ENCODE measurements around the gene EFS. TPM values are rescaled to one million over a fixed set of nuclear protein-coding genes. Genes with fewer than 3 reads are reported as not detected.

The EFS gene
- polyA plus RNA-seq, 4 donors, result 36.6 to 53.0 (median 40.1) TPM

DNA sequence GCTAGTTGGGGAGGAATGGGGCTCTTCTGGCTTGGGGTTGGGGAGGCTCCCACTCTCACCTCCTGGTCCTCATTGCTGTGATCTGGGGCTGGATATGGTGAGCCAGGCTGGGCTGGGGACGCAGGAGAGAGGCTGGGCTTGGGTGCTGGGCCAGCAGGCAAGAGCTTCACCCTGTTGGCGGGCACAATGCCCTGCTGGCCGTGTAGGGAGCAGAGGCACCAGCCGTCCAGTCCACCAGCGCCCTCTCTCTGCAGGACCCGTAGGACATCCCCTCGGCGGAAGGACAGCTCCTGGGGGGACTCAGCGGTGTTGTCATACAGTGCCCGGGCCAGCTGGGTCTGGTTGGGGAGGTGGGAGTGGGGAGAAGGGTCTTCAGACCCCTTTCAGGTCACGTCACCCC lies 4.5 kb downstream of the EFS start:
- no peak for DNase-seq (ENCODE audit: low read depth in 4 of 4, low spot score in 3 of 4)

GRCh38 chr14:23359722-23360447 lies 5.1 kb downstream of the EFS start:
- no peak for DNase-seq (ENCODE audit: low read depth in 4 of 4, low spot score in 3 of 4)

DNA sequence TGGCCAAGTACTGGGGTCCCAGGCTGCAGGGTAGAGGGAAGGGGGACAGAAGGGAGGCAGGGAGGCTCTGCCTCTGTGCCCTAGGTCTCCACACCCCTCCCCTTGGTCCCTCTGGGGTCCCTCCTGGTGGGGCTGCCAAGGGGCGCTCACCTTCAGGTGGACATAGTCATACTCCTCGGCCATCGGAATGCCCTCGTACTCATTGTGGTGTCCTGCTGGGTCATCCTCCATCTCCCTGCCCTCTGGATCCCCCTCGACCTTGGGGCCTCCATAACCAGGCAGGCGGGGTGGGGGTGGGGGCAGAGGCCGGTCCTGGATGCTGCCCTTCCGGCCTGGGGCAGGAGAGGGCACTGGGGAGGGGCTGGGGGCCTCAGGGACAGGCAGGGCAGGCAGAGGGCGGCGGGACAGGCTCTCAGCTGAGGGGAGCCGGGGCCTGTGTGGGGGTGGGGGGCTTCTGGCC lies 5.8 kb downstream of the EFS start:
- no peak for DNase-seq (ENCODE audit: low read depth in 4 of 4, low spot score in 3 of 4)

- DNase-seq (ENCODE audit: low read depth in 4 of 4, low spot score in 3 of 4), result no peak
These were observed 6.3 kb downstream of the EFS start for GRCh38 chr14:23358553-23359166.

DNA sequence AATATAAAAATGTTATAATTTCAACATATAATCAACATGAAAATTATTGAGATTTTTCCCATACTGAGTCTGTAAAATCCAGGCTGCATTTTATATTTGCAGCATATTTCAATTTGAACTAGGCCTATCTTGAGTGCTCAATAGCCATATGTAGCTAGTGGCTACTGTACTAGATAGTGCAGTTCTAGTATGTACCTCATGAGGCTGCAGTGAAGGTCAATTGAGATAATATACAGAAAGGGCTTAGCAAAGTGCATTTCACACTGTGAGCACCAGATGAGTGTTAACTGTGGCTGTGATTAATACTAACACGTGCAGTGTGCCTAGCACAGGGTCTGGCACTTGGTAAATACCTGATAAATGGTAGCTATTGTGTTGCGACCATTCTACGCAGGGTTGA lies 6.9 kb downstream of the EFS start:
- DNase-seq (ENCODE audit: low read depth in 4 of 4, low spot score in 3 of 4), result no peak

- DNase-seq (ENCODE audit: low read depth in 4 of 4, low spot score in 3 of 4), result no peak
These were observed 7.7 kb downstream of the EFS start for GRCh38 chr14:23357261-23357660.

- DNase-seq (ENCODE audit: low read depth in 4 of 4, low spot score in 3 of 4), result no peak
These were observed 8.3 kb downstream of the EFS start for GRCh38 chr14:23356662-23357061.

DNA sequence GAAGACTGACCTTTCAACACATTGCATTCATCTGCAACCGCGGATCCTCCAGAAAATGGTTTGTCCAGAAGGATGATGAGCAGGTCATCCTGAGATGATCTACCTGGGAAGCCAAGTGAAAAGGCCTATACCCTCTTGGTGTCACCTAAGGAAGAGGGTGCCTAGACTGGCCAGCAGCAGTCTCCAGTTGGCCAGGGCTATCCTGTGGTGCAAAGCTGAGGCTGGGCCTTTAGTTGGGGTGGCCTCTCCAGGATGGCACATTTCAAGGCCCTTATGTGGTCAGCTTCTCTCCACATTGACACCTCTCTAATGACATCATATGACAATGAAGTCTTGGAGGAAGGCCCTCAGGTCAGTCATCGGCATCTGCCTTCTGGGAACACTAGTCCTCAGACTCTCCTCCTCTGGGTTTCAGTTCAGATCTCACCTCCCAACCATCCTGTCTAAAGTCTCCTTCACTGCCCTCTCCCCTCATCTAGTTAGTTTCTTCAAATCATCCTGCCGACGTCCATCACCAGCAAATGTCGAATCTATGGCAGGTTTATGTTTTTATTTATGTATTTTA lies 9.0 kb downstream of the EFS start:
- no peak for DNase-seq (ENCODE audit: low read depth in 4 of 4, low spot score in 3 of 4)

GRCh38 chr14:23354990-23355389 lies 10.0 kb downstream of the EFS start:
- DNase-seq (ENCODE audit: low read depth in 4 of 4, low spot score in 3 of 4), result no peak

DNA sequence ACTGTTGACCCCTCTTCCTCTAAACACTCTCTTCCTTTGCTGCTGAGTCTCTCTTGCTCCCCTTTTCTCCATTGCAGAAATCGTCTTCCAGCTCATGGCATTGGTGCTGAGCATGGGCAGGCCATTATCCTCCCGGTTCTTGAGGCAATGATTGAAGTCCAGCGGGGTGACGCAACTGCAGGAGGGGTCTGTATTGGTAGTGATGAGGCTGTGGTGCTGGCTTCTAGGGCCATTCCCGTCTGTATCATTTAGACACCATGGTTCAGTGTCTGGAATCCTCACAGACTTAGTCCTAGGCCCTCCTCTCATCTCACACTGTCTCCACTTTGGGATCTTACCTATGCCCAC lies 11.6 kb downstream of the EFS start:
- no peak for DNase-seq (ENCODE audit: low read depth in 4 of 4, low spot score in 3 of 4)

GRCh38 chr14:23352506-23353432 lies 12.2 kb downstream of the EFS start, which contains the start of gene SLC22A17:
Gene SLC22A17 (minus strand): TSS chr14:23352887.
- DNase-seq (ENCODE audit: low read depth in 4 of 4, low spot score in 3 of 4), result peak; percentile 74 to 84 (median 81)

GRCh38 chr14:23351681-23352505 lies 13.1 kb downstream of the EFS start:
- DNase-seq (ENCODE audit: low read depth in 4 of 4, low spot score in 3 of 4), result no peak

DNA sequence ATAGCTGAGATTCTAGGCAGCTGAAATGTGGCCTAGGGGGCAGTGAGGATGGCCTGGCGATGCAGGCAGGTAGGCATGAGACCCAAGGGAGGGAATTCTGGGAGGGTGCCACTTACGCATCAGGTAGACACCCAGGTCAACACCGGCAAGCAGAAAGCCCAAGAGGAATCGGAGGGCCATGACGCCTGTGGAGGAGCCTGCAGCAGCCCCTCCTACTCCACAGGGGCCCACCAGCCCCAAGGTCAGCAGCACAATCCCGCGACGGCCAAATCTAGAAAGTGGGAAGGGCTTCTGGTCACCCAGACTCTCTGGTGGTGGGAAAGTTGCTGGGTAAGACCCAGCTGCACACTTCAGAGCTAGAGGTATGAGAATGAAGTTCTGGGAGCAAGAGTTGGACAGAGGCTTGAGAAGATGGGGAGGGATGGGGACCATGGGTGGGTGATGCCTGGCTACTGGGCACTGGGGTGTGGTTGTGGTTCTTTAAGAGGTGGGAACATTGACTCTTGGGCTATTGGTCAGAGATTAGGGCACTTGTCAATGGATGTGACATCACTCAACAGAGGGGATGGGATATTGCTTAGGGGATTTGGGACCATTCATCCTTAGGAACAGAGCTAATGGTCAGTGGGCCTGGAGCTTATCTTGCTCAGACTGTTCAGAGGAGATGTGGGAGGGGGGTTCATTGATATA lies 15.7 kb downstream of the EFS start:
- no peak for DNase-seq (ENCODE audit: low read depth in 4 of 4, low spot score in 3 of 4)

DNA sequence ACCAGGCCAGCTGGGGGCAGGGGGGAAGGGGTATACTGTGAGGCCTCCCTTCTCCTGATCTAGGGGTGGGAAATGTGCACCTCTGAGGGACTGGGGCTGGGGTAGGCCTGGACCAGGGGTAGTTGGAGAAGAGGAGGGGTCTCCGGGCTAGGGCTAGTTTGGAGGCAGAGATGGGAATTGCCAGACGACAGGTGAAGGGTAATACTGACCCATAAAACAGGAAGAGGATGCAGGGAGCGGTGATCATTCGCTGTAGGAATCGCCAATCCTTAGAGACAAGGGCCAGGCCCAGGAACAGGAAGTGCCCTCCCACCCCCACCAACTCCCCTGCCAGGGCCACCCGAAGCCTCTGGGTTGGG lies 16.7 kb downstream of the EFS start:
- DNase-seq (ENCODE audit: low read depth in 4 of 4, low spot score in 3 of 4), result no peak

DNA sequence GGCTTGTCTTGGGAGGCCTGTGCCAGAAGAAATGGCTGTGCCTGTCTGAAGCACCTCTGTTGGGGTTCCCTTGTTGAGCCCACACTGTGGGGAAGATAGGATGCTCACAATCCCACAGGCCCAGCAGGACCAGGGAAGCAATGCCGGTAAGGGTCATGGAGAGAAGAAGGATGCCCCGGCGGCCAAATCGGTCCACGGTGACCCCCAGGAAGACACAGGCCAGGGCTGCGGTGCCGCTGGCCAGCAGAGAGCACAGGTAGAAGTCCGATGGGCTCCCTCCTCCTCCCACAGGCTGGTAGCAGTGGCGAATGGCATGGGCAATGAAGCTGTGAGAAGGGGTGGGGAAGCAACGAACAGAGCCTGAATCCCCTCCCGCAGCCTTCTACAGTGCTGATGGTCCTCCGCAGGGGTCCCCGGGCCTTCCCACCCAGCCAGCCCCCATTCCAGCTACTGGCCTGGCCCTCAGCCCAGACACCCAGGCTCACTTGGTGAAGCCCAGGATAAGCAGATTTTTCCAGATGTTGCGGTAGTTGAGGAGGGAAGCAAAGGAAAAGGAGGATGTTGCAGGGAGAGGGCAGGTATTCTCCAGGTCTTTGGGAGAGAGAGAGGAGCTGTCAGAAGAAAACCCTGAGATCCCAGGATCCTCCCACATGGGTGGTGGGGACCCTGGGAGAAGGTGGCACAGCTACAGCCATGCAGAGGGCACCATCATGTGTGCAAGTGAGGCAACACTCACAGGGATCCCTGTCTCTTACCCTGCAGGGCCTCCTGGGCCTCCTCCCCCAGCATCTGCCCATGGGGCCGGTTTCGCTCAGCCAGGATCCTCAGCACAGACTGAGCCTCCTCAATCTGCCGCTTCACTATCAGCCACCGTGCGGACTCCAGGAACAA lies 17.3 kb downstream of the EFS start:
- DNase-seq (ENCODE audit: low read depth in 4 of 4, low spot score in 3 of 4), result no peak

GRCh38 chr14:23346693-23347405 lies 18.1 kb downstream of the EFS start:
- no peak for DNase-seq (ENCODE audit: low read depth in 4 of 4, low spot score in 3 of 4)

DNA sequence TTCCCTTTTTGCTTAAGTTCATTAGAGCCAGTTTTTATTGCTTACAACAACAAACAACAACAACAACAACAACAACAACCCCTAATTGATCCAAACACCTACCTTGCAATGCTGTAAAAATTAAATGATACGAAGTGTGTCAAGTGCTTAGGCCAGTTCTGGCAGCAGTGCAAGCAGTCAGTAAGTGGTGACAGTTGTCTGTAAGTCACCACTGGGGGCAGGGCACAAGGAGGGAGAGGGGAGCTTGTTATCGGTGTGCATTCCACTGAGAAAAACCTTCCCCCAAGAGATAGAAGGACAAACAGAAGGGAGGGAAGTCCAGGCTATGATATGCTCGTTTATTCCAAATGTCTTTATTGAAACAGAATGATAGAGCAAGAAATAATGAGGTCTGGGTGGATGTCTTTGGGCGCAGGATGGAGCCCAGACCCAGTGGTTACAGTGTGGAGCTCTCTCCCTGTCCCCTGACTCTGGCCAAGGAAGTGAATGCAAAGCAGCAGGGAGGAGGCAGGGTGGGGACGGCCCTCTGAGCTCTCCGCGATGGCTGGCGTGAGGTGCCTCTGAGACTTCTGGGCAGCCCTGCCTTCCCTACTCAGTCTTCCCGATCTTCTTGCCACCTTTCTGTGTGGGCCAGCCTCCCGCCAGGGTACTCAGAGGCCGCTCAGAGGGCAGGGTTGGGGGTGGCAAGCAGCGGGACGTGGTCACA lies 18.8 kb downstream of the EFS start:
- DNase-seq (ENCODE audit: low read depth in 4 of 4, low spot score in 3 of 4), result no peak

All from right renal pelvis (tissue), 4 donors.